ENCODE results near the gene LY9. TPM values are rescaled to one million over a fixed set of nuclear protein-coding genes. Genes with fewer than 3 reads are reported as not detected.

Gene LY9
- total and polyA plus RNA-seq, 9 of the 15 experiments (the other 6 are each of a cell fraction or from before 2014, with no cell fraction given): not detected

- TF ChIP-seq TSHZ1 (CRISPR knock-in tag; IDR thresholded peaks at IDR 0.05): no peak
- no peak for TF ChIP-seq CBX3 (IDR thresholded peaks at IDR 0.05; ENCODE audit: borderline replicate concordance in 1 of 2, low read length in 2 of 2)
- TF ChIP-seq ZC3H4 (CRISPR knock-in tag; IDR thresholded peaks at IDR 0.05; ENCODE audit: borderline replicate concordance): no peak
- TF ChIP-seq RFX1 (IDR thresholded peaks at IDR 0.05): no peak
- no peak for TF ChIP-seq MTA3 (IDR thresholded peaks at IDR 0.05; ENCODE audit: borderline replicate concordance)
- TF ChIP-seq TOE1 (IDR thresholded peaks at IDR 0.05; ENCODE audit: borderline replicate concordance): no peak
- no peak for TF ChIP-seq TOE1 (CRISPR knock-in tag; IDR thresholded peaks at IDR 0.05; ENCODE audit: borderline replicate concordance, low read depth)
- TF ChIP-seq ZBTB8A (IDR thresholded peaks at IDR 0.05; ENCODE audit: partially characterized antibody): no peak
- no peak for TF ChIP-seq RB1 (IDR thresholded peaks at IDR 0.05; ENCODE audit: low read depth)
- TF ChIP-seq YY1 (IDR thresholded peaks at IDR 0.05; ENCODE audit: borderline replicate concordance in 1 of 3, control insufficient read depth in 1 of 3, extremely low read depth in 1 of 3, insufficient read depth in 3 of 3, insufficient read length in 1 of 3, insufficient replicate concordance in 2 of 3, low read depth in 1 of 3, low read length in 2 of 3): no peak
- TF ChIP-seq ZNF354B (CRISPR knock-in tag; IDR thresholded peaks at IDR 0.05): no peak
- TF ChIP-seq GABPB2 (CRISPR knock-in tag; conservative IDR thresholded peaks at IDR 0.05): no peak
- TF ChIP-seq RBM15 (IDR thresholded peaks at IDR 0.05; ENCODE audit: insufficient read depth, low read length): no peak
- TF ChIP-seq XRCC5 (IDR thresholded peaks at IDR 0.05; ENCODE audit: low read depth, low read length): no peak
- TF ChIP-seq TAF15 (IDR thresholded peaks at IDR 0.05; ENCODE audit: low read depth, low read length): no peak
- no peak for TF ChIP-seq ZNF232 (CRISPR knock-in tag; IDR thresholded peaks at IDR 0.05)
- no peak for TF ChIP-seq SRSF1 (IDR thresholded peaks at IDR 0.05; ENCODE audit: low read depth, low read length)
- no peak for TF ChIP-seq ZNF695 (CRISPR knock-in tag; IDR thresholded peaks at IDR 0.05)
- peak; percentile 37; the same call in 1 of the 2 replicates for TF ChIP-seq E2F5 (CRISPR knock-in tag; IDR thresholded peaks at IDR 0.05)
Measured at GRCh38 chr1:160837558-160838205, 41.7 kb downstream of the LY9 start (continued).

Data from K562 (cell line).